Dedifferentiated amniotic fluid mesenchymal stem cell (primary cell): ENCODE measurements around the gene RNF19B.
A peak's percentile ranks its signal among the peaks of the same experiment; 100 is the strongest.
"Not testable (repeated sequence)": the region's sequence is repeated elsewhere in the genome, so short reads cannot be mapped to it uniquely, and the experiment has no call there.

Experiments used
- DNase-seq: peaks from one replicate; pipeline ENCODE4 v3.0.0-alpha.2; 2016; ENCODE audit errors: extremely low spot score

Gene RNF19B

DNA sequence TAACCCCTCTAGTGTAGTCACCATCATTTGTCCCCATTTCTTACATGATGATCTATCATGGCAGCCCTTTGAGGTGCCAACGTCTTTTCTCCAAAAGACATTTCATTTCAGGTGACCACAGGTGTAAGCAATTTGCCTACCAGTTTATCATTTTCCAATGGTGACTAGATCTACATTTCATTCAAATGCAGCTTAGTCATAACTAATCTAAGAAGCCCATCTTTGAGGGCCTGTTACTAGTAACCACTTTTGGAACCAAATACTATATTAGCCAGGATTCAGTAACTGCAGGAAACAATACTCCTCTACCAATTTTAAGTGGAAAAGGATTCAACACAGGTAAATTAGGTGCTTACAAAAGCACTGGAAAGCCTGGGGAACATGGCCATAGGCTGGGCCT lies 32.8 kb downstream of the RNF19B start:
- no peak for DNase-seq

- no peak for DNase-seq
These were observed 35.2 kb downstream of the RNF19B start for GRCh38 chr1:32929366-32929765.

- no peak for DNase-seq
These were observed 35.9 kb downstream of the RNF19B start for GRCh38 chr1:32928715-32929114.

DNA sequence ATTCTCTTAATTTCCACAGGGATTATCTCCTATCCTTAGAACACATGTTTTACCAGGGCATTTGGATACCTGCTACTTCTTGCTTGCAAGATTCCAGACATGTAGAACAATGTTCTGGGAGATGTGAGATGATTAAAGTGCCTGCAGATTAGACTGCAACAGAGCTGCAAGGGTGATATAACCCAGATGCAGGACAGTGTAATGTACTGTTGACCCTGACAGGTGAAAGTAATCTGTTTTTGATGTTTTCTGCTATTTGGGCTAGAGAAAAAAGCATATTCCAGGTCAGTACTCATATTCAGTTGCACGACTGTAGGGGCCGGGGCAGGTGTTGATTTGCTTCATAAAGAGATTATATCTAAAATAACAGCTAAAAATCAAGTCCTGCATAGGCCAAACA lies 36.3 kb downstream of the RNF19B start:
- DNase-seq: no peak

GRCh38 chr1:32927441-32927840 lies 37.2 kb downstream of the RNF19B start:
- DNase-seq: no peak

- DNase-seq: no peak
These were observed 38.0 kb downstream of the RNF19B start for GRCh38 chr1:32926562-32926961.

DNA sequence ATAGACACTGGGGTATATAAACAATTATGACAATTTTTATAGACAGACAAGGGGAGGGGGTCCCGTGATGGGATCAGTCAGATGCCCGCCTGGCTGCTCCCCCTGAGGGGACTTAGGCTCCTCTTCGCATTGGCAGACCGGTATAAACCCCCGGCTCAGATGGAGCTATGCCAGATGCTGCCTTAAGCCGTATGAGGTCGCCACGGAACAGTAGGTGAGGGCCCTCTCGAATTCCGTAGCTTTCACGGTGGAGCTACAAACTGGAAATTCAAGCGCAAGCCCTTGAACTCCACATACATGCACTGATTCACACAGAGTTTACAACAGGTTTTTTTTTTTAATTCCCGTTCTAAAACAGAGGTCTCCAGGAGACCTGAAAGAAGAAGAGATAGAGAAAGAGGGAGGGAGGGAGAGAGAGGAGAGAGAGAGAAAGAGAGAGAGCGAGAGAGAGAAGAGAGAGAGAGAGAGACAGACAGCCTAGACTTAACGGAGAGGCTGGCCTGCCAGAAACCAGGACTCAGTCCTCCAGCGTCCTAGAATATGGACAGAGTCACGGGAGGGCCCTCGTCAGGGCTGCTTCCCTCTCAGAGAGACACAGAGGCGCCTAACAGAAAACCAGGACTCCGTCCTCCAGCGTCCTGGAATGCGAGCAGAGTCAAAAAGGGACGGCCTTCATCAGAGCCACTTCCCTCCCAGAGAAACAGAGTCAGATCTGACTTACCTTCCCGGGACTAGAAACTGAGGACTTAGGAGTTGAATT lies 39.0 kb downstream of the RNF19B start:
- DNase-seq: no peak

GRCh38 chr1:32924881-32925344 lies 39.7 kb downstream of the RNF19B start:
- no peak for DNase-seq

DNA sequence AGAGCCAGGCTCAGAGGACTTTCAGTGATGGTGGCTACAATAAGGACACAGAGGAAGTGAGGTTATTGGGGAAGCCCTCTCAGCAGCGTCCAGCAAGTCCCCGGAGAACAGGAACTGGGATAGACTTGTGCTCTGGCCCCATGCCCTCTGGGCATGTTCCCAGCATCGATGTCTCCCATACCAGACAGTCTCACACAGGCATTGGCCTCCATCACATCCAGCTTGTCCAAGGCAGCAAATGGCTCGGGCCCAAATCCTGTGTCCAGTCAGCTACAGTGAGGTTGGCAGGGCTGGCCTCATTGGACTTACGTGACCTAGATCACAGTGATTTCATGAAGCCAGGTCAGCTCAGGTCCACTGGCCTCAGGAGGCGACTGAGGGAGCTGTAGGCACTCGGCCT lies 43.8 kb downstream of the RNF19B start:
- no peak for DNase-seq

DNA sequence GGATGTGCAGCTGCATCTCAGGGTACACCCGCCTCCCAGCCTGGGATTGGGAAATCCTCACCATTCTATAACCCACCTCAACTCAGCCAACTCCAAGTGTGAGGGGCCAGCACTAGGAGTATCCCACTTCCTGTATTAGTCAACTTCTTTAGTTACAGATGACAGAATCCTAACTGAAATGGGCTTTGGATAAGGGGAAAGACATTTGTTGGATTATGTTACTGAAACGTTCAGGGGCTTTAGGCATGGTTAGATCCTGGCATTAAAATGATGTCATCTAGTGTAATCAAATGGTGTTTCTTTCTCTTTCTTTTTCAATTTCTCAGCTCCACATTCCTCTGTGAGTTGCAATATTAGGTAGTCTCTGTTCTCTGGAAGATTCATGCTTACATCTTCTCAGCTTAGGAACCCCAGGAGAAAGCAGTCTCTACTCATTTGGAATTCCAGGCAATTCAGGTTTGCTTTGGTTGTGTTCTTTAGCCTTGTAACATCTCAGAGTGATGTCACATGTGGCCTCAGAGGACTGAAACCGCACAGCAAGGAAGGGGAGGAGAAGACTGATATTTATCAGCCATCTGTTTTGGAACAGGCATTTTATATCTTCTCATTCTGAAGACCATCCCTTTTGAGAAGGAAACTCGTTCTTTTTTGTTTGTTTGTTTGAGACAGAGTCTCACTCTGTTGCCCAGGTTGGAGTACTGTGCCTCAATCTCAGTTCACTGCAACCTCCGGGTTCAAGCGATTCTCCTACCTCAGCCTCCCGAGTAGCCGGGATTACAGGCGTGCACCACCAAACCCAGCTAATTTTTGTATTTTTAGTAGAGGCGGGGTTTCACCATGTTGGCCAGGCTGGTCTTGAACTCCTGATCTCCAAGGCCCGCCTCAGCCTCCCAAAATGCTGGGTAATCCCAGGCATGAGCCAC lies 44.5 kb downstream of the RNF19B start:
- peak; percentile 74 for DNase-seq

- no peak for DNase-seq
These were observed 46.4 kb downstream of the RNF19B start for GRCh38 chr1:32918179-32918578.

- no peak for DNase-seq
These were observed 47.1 kb downstream of the RNF19B start for GRCh38 chr1:32917521-32917920.

DNA sequence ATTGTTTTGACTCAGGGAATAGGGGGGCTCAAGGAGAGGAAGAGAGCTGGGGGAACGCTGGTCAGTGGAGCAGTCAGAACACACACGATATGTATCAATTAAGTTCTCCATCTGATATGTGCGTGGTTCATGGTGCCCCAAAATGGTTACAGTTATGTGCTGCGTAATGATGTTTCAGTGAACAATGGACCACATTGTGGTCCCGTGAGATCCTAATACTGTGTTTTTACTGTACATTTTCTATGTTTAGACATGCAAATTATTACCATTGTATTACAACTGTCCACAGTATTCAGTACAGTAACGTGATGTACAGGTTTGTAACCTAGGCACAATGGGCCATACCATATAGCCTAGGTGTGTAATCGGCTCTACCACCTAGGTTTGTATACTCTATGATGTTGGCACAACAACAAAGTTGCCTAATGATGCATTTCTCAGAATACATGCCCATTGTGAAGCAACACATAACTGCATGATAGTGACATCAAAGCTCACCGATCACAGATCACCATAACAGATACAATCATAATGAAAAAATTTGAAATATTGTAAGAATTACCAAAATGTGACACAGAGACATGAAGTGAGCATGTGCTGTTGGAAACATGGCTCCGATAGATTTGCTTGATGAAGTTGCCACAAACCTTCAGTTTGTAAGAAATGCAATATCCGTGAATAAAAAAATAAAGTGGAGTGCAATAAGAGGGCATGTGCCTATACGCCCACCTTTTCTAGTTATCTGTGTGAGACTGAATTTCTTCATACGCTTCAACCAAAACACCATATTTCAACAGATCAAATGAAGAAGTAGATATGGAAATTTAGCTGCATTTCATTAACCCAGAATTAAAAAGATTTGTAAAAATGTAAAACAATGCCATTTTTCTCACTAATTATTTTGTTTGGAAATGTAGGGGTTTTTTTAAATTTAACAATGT lies 48.6 kb downstream of the RNF19B start:
- no peak for DNase-seq

- no peak for DNase-seq
These were observed 54.3 kb downstream of the RNF19B start for GRCh38 chr1:32910319-32910718.

DNA sequence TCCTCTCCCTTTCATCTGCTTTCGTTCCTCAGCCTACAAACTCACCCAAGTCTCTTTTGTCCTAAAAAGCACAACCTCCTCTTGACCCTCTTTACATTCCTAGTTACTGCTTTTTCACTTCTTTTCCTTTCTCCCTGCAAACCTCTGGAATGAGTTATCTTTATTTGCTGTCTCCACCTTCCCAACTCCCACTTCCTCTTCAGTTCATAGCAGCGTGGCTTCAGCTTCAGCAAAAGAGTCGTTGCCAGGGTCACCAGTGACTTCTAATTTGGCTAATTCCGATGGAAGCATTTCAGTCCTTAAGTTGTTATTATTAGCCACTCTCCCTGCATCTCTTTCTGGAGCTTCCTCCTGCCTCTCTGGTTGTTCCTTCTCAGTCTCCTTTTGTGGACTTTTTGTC lies 57.2 kb downstream of the RNF19B start:
- no peak for DNase-seq

- DNase-seq: no peak
These were observed 58.0 kb downstream of the RNF19B start for GRCh38 chr1:32906654-32907053.

- DNase-seq: not testable (repeated sequence)
These were observed 59.0 kb downstream of the RNF19B start for GRCh38 chr1:32905588-32905987.

DNA sequence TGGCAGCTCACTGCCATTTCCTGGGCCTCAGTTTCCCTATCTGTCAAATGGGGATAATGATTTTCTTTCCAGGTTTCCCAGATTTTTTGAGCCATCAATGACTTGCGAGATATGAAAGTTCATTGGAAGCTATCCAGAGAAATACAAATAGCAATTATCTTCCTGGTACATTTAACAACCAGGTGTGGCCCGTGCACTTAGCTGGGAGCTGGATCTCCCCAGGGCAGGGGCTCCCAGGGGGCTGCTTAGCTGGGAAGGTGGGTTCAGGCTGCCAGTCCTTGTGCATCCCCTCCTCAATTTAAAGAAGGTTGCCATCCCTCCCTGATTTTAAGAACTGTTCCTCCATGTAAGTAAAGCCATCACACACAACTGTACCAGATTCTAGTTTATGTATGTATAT lies 59.8 kb downstream of the RNF19B start:
- no peak for DNase-seq

GRCh38 chr1:32903991-32904785 lies 60.4 kb downstream of the RNF19B start:
- no peak for DNase-seq

GRCh38 chr1:32902535-32902920 lies 62.1 kb downstream of the RNF19B start:
- no peak for DNase-seq
